Adrenal gland (tissue), 12 donors: ENCODE data around the gene ZNF341. TPM values are rescaled to one million over a fixed set of nuclear protein-coding genes. Genes with fewer than 3 reads are reported as not detected.
A peak's percentile ranks its signal among the peaks of the same experiment; 100 is the strongest.
"Not testable (repeated sequence)": the region's sequence is repeated elsewhere in the genome, so short reads cannot be mapped to it uniquely, and the experiment has no call there.

Experiments used
- DNase-seq, 7 donors: peaks; one replicate each; pipeline ENCODE4 v3.0.0-alpha.2; 2019 to 2020
- H3K27ac ChIP-seq, 5 donors: fragments of 200-600 bp; sonication (generic) in 4 of 5; 1 replicate in 3 of 5; 2 replicates in 2 of 5; pipeline versions ENCODE4 v1.5.1 to v1.8.0; 2016 to 2020; ENCODE audit warnings: mild to moderate bottlenecking in 1 of 5
- H3K27me3 ChIP-seq: fragments of 200-600 bp; 2 replicates; pipeline ENCODE4 v1.8.0; 2021
- H3K36me3 ChIP-seq, 2 donors: fragments of 200-600 bp; replicated peaks in 1 of 2; 1 replicate in 1 of 2; 2 replicates in 1 of 2; pipeline versions ENCODE4 v1.5.1 to v1.8.0; 2018 to 2022
- H3K4me1 ChIP-seq, 2 donors: fragments of 200-600 bp; replicated peaks in 1 of 2; 1 replicate in 1 of 2; 2 replicates in 1 of 2; pipeline versions ENCODE4 v1.5.1 to v1.8.0; 2018 to 2021
- H3K4me3 ChIP-seq, 4 donors: fragments of 200-600 bp; sonication (generic) in 3 of 4; one replicate each; pipeline ENCODE4 v1.5.1; 2016 to 2018
- H3K9me3 ChIP-seq, 3 donors: fragments of 200-600 bp; sonication (generic) in 1 of 3; replicated peaks in 1 of 3; 1 replicate in 2 of 3; 2 replicates in 1 of 3; pipeline versions ENCODE4 v1.5.1 to v1.8.0; 2016 to 2021
- CTCF ChIP-seq, 6 experiments: fragments of 450-650 bp in 4 of 6; fragments of 200-600 bp in 2 of 6; sonication (generic) in 1 of 6; IDR thresholded peaks; 1 replicate in 5 of 6; 2 replicates in 1 of 6; pipeline versions ENCODE4 v1.5.1 to v1.8.0; 2016 to 2021; ENCODE audit warnings: antibody characterized with exemption in 6 of 6, mild to moderate bottlenecking in 2 of 6, moderate library complexity in 1 of 6
- POLR2A ChIP-seq, 2 donors: fragments of 450-650 bp; IDR thresholded peaks; one replicate each; pipeline ENCODE4 v1.6.1; 2017; ENCODE audit warnings: antibody characterized with exemption in 2 of 2, mild to moderate bottlenecking in 2 of 2, moderate library complexity in 1 of 2
- WGBS, 4 donors: extraction: QIAGEN DNeasy Blood & Tissue Kit in 2 of 4; methylation state at CpG; one replicate each; pipeline versions ENCODE4 v1.1.5 to v1.1.7; 2013 to 2017; 5-methylcytosine and 5-hydroxymethylcytosine counted together
- intact Hi-C, 2 donors: fragments of 100-400 bp; cut with DNase I; formaldehyde crosslinking; loops; one replicate each; pipeline versions ENCODE4 v1.14.1 to v1.15.0; 2022 to 2023
- polyA plus RNA-seq, 3 donors: library from polyadenylated mRNA; stranded (reverse); fragments of 200-250 nt in 2 of 3; fragments of 350-450 nt in 1 of 3; fragmentation: Illumina TruSeq in 1 of 3; extraction: RNeasy Lipid Tissue Mini Kit (QIAGEN cat#74804) in 1 of 3; gene quantifications; one replicate each; pipeline ENCODE4 v1.2.3, GENCODE V29; 2013 to 2014
- total RNA-seq, 9 donors: library from RNA; depleted of rRNA in 4 of 9; stranded (reverse); fragments of >200 nt in 4 of 9; fragments of 120-200 nt in 1 of 9; fragmentation: NEBNext Ultra II Directional in 1 of 9; extraction: Animal tissue kit (Norgen Biotek cat#: 25700) in 1 of 9; gene quantifications; one replicate each; pipeline versions ENCODE4 v1.1.0 to v1.2.4, GENCODE V29; 2013 to 2023
- donor health status: healthy with polysubstance abuse.
- donor health status: Bipolar disorder and iron deficiency.
- donor health status: DM: yes; HTN: yes; CAD: no.
- donor health status: DM: no; HTN: no; CAD: no.
- donor health status: DM: no; HTN: no; CAD: no.
- donor health status: DM: yes; HTN: yes; CAD: no.

Gene ZNF341
- total and polyA plus RNA-seq, 12 donors, result 1.1 to 9.2 (median 2.5) TPM

- intact Hi-C loops, result no loop called here
- peak overlapping the region in 2 of 5 donors; percentile 55 to 69 for H3K27ac ChIP-seq
- no peaks in the 10 kb centered on the region for H3K36me3 ChIP-seq
- peaks cover 0 to 10% of the 10 kb centered on the region in 2 donors for H3K4me1 ChIP-seq
- WGBS, 4 donors, result 57 to 73% (median 66%) methylated on average over 8 of the region's 8 CpGs
- no peaks in the 10 kb centered on the region for H3K9me3 ChIP-seq
- H3K4me3 ChIP-seq, result no peak overlapping the region
- peak in 6 of 7 donors; percentile 71 to 88 (median 82) for DNase-seq
- TF ChIP-seq POLR2A (IDR thresholded peaks at IDR 0.05) (no peak), CTCF (IDR thresholded peaks at IDR 0.05) (no peak)
- H3K27me3 ChIP-seq, result no peaks in the 10 kb centered on the region
These were observed 34.7 kb upstream of the ZNF341 start for GRCh38 chr20:33697129-33697528.

- H3K4me3 ChIP-seq, H3K27me3 ChIP-seq, H3K36me3 ChIP-seq, H3K27ac ChIP-seq, intact Hi-C loops, H3K9me3 ChIP-seq, DNase-seq: not testable (repeated sequence)
- 94 to 100% (median 98%) methylated on average over 2 to 19 of the region's 27 CpGs; no CpG with 5 or more reads in 1 of the 4 donors for whole genome bisulfite sequencing, 4 donors
- H3K4me1 ChIP-seq, result peaks cover 0 to 14% of the 10 kb centered on the region in 2 donors
These were observed 32.8 kb upstream of the ZNF341 start for GRCh38 chr20:33698966-33699365.

- WGBS, 4 donors, result 87 to 94% (median 93%) methylated on average over 28 to 44 of the region's 45 CpGs
- H3K4me3 ChIP-seq, H3K36me3 ChIP-seq, intact Hi-C loops, H3K27me3 ChIP-seq, DNase-seq, H3K9me3 ChIP-seq, H3K27ac ChIP-seq: not testable (repeated sequence)
- peaks cover 0 to 14% of the 10 kb centered on the region in 2 donors for H3K4me1 ChIP-seq
These were observed 30.9 kb upstream of the ZNF341 start for GRCh38 chr20:33700696-33701441.

GRCh38 chr20:33701629-33702450 lies 30.0 kb upstream of the ZNF341 start:
- no peak overlapping the region for H3K27ac ChIP-seq
- intact Hi-C loops, result no loop called here
- DNase-seq, result no peak
- H3K36me3 ChIP-seq, result peaks cover 0 to 7% of the 10 kb centered on the region in 2 donors
- H3K9me3 ChIP-seq, result no peaks in the 10 kb centered on the region
- no peaks in the 10 kb centered on the region for H3K27me3 ChIP-seq
- no peak overlapping the region for H3K4me3 ChIP-seq
- peaks cover 0 to 12% of the 10 kb centered on the region in 2 donors for H3K4me1 ChIP-seq
- TF ChIP-seq CTCF (IDR thresholded peaks at IDR 0.05) (no peak), POLR2A (IDR thresholded peaks at IDR 0.05) (no peak)
- 88 to 94% (median 91%) methylated on average over 9 to 27 of the region's 27 CpGs for WGBS, 4 donors

GRCh38 chr20:33702861-33703260 lies 28.9 kb upstream of the ZNF341 start:
- Histone ChIP-seq H3K36me3 (peaks cover 0 to 17% of the 10 kb centered on the region in 2 donors), H3K4me3 (no peak overlapping the region), H3K9me3 (no peaks in the 10 kb centered on the region), H3K4me1 (peaks cover 0 to 5% of the 10 kb centered on the region in 2 donors), H3K27me3 (no peaks in the 10 kb centered on the region), H3K27ac (no peak overlapping the region)
- TF ChIP-seq CTCF (IDR thresholded peaks at IDR 0.05) (no peak), POLR2A (IDR thresholded peaks at IDR 0.05) (no peak)
- intact Hi-C loops, result no loop called here
- DNase-seq, result peak in 3 of 7 donors; percentile 46 to 63 (median 51)
- WGBS, 4 donors, result 29 to 55% (median 33%) methylated on average over 5 of the region's 5 CpGs
